Ovary (tissue), 9 donors: ENCODE measurements around the gene NEU2. TPM values are rescaled to one million over a fixed set of nuclear protein-coding genes. Genes with fewer than 3 reads are reported as not detected.

Experiments
- DNase-seq, 5 donors: peaks; one replicate each; pipeline ENCODE4 v3.0.0-alpha.2; 2019 to 2020
- H3K27ac ChIP-seq, 2 donors: fragments of 200-600 bp; one replicate each; pipeline versions ENCODE4 v1.5.1 to v1.8.0; 2019 to 2022
- H3K27me3 ChIP-seq: fragments of 200-600 bp; one replicate; pipeline ENCODE4 v1.8.0; 2022
- H3K36me3 ChIP-seq: fragments of 200-600 bp; sonication (generic); one replicate; pipeline ENCODE4 v1.5.1; 2019
- H3K4me1 ChIP-seq: one replicate; pipeline ENCODE4 v1.8.1; 2013; ENCODE audit warnings: mild to moderate bottlenecking, moderate library complexity; ENCODE audit not compliant: insufficient read depth
- H3K4me3 ChIP-seq: fragments of 200-600 bp; sonication (generic); one replicate; pipeline ENCODE4 v1.5.1; 2017
- H3K9me3 ChIP-seq, 2 donors: fragments of 200-600 bp in 1 of 2; sonication (generic) in 1 of 2; one replicate each; pipeline versions ENCODE4 v1.5.1 to v1.8.1; 2013 to 2019; ENCODE audit warnings: mild to moderate bottlenecking in 1 of 2, moderate library complexity in 1 of 2
- EP300 ChIP-seq: sonication (generic); formaldehyde crosslinking; IDR thresholded peaks from one replicate; pipeline ENCODE4 v1.6.1; 2017; ENCODE audit warnings: antibody characterized with exemption
- POLR2A ChIP-seq: fragments of 450-650 bp; IDR thresholded peaks from one replicate; pipeline ENCODE4 v1.6.1; 2017; ENCODE audit warnings: antibody characterized with exemption, mild to moderate bottlenecking, moderate library complexity
- WGBS, 3 donors: extraction: QIAGEN DNeasy Blood & Tissue Kit in 1 of 3; methylation state at CpG; one replicate each; pipeline versions ENCODE4 v1.1.5 to v1.1.7; 2013 to 2017; 5-methylcytosine and 5-hydroxymethylcytosine counted together
- intact Hi-C, 4 donors: fragments of 100-400 bp; cut with DNase I; formaldehyde crosslinking; loops; one replicate each; pipeline versions ENCODE4 v1.11.0 to v1.15.1; 2022 to 2023
- polyA plus RNA-seq, 2 donors: library from polyadenylated mRNA; stranded (reverse); fragments of 200-250 nt in 1 of 2; fragments of 350-450 nt in 1 of 2; fragmentation: Illumina TruSeq in 1 of 2; extraction: RNeasy Lipid Tissue Mini Kit (QIAGEN cat#74804) in 1 of 2; gene quantifications; one replicate each; pipeline ENCODE4 v1.2.3, GENCODE V29; 2013 to 2014
- total RNA-seq, 7 donors: library from RNA; depleted of rRNA in 2 of 7; stranded (reverse); fragments of >200 nt in 2 of 7; fragmentation: NEBNext Ultra II Directional in 3 of 7; extraction: Animal tissue kit (Norgen Biotek cat#: 25700) in 3 of 7; gene quantifications; one replicate each; pipeline versions ENCODE4 v1.1.0 to v1.2.4, GENCODE V29; 2016 to 2023
- TF ChIP-seq, protein P1 (sequence below), 3 donors: fragments of 450-650 bp in 2 of 3; fragments of 200-600 bp in 1 of 3; IDR thresholded peaks; one replicate each; pipeline versions ENCODE4 v1.5.1 to v1.8.0; 2016 to 2022; ENCODE audit warnings: antibody characterized with exemption in 3 of 3, mild to moderate bottlenecking in 1 of 3
- donor health status: DM: no; HTN: no; CAD: no; lungs with moderate emphysema.
- donor health status: DM: no; HTN: no; CAD: no.
- donor health status: Bipolar disorder and iron deficiency.
- donor health status: DM: yes; HTN: yes; CAD: no.
- donor health status: DM: no; HTN: no; CAD: no.
- donor health status: DM: yes; HTN: yes; CAD: no.

Gene NEU2
- total and polyA plus RNA-seq, 9 donors = not detected

DNA sequence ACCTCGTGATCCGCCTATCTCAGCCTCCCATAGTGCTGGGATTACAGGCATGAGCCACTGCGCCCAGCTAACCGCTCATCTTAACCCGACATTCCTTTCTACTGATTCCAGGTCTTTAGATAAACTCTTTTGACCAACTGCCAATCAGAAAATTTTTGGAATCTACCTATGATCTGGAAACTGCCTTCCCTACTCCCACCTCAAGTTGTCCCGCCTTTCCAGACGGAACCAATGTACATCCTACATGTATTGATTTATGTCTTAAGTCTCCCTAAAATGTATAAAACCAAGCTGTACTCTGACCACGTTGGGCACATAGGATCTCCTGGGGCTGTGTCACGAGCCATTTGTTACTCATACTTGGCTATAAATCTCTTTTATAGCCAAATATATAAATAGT is 3.2 kb upstream of the NEU2 start:
- Histone ChIP-seq H3K27ac (no peak overlapping the region), H3K4me3 (no peak overlapping the region), H3K27me3 (no peaks in the 10 kb centered on the region), H3K36me3 (no peaks in the 10 kb centered on the region), H3K9me3 (no peaks in the 10 kb centered on the region), H3K4me1 (no peaks in the 10 kb centered on the region)
- DNase-seq = no peak
- TF ChIP-seq EP300 (no peak), POLR2A (no peak)
- TF ChIP-seq, protein P1, sequence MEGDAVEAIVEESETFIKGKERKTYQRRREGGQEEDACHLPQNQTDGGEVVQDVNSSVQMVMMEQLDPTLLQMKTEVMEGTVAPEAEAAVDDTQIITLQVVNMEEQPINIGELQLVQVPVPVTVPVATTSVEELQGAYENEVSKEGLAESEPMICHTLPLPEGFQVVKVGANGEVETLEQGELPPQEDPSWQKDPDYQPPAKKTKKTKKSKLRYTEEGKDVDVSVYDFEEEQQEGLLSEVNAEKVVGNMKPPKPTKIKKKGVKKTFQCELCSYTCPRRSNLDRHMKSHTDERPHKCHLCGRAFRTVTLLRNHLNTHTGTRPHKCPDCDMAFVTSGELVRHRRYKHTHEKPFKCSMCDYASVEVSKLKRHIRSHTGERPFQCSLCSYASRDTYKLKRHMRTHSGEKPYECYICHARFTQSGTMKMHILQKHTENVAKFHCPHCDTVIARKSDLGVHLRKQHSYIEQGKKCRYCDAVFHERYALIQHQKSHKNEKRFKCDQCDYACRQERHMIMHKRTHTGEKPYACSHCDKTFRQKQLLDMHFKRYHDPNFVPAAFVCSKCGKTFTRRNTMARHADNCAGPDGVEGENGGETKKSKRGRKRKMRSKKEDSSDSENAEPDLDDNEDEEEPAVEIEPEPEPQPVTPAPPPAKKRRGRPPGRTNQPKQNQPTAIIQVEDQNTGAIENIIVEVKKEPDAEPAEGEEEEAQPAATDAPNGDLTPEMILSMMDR (IDR thresholded peaks at IDR 0.05) = no peak
- intact Hi-C loops = no loop called here
- WGBS, 3 donors = 87 to 92% (median 91%) methylated on average over 9 of the region's 9 CpGs

DNA sequence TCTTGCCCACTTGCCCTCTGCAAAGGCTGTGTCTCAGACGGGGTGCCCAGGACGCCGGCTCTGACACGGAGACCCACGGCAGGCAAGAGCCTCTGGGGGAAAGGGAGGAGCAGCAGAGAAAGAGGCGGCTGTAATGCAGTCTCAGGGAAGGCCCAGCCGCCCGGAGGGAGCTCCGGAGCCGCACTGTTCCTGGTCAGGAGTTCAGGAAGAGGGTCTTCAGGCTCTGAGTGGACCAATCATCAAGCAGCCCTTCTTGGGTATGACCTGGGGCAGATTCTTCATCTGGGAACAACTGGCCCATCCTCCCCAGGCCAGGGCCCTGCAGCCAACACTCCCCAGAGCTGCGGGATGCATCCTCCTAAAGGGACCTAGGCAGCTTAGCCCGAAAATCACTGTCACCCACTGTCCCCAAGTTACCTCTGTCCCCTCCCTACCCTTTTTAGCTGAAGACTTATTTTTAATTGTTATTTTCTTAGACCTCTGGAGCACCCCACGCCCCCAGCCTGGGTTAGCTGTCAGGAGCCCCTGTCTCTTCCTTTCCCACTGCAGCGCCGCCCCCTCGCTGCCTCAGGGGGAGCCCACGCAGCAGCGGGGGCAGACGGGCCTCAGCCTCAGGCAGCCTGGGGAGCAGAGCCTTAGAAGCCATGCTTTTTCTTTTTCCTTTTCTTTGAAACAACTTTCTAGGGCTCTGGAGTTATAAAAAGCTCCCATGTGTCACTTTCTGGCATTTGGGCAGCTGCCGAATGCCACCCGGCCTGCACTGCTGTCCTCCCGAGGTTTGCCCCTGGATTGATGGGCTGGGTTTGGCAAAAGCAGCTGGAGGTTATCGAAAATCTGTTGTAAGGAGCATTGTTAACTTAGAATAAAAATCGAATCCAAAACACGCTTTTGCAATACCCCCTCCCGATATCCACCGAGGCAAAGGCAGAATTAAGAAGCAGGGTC is 644 bp upstream of the NEU2 start:
- Histone ChIP-seq H3K4me1 (no peaks in the 10 kb centered on the region), H3K4me3 (no peak overlapping the region), H3K27ac (no peak overlapping the region), H3K36me3 (no peaks in the 10 kb centered on the region), H3K9me3 (no peaks in the 10 kb centered on the region), H3K27me3 (no peaks in the 10 kb centered on the region)
- TF ChIP-seq, protein P1 (IDR thresholded peaks at IDR 0.05) = no peak
- TF ChIP-seq POLR2A (no peak), EP300 (no peak)
- intact Hi-C loops = no loop called here
- 69 to 70% (median 69%) methylated on average over 27 of the region's 27 CpGs for WGBS, 3 donors
- DNase-seq = no peak

DNA sequence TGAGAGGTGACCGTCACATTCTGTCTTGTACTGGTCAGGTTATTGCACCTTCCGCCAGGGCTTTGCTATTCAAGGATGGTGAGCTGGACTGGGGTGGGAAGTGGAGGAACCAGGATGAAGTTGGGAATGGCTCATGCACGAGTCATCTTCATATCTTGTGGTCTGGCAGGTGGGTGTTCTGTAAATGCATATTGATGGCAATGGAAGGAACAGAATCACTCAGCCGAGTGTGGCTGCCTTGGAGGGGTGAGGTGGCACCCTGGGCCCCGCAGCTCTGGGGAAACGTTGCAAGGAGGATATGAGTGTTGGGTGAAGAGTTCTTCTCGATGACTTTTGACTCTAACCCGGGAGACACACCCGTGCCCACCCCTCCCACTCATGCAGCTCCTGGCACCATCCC is 1.2 kb downstream of the NEU2 start:
- H3K9me3 ChIP-seq = no peaks in the 10 kb centered on the region
- DNase-seq = no peak
- no peak overlapping the region for H3K27ac ChIP-seq
- intact Hi-C loops = no loop called here
- H3K4me3 ChIP-seq = no peak overlapping the region
- H3K27me3 ChIP-seq = no peaks in the 10 kb centered on the region
- H3K4me1 ChIP-seq = no peaks in the 10 kb centered on the region
- WGBS, 3 donors = 77 to 84% (median 80%) methylated on average over 9 of the region's 9 CpGs
- H3K36me3 ChIP-seq = no peaks in the 10 kb centered on the region
- TF ChIP-seq, protein P1 (IDR thresholded peaks at IDR 0.05) = no peak

DNA sequence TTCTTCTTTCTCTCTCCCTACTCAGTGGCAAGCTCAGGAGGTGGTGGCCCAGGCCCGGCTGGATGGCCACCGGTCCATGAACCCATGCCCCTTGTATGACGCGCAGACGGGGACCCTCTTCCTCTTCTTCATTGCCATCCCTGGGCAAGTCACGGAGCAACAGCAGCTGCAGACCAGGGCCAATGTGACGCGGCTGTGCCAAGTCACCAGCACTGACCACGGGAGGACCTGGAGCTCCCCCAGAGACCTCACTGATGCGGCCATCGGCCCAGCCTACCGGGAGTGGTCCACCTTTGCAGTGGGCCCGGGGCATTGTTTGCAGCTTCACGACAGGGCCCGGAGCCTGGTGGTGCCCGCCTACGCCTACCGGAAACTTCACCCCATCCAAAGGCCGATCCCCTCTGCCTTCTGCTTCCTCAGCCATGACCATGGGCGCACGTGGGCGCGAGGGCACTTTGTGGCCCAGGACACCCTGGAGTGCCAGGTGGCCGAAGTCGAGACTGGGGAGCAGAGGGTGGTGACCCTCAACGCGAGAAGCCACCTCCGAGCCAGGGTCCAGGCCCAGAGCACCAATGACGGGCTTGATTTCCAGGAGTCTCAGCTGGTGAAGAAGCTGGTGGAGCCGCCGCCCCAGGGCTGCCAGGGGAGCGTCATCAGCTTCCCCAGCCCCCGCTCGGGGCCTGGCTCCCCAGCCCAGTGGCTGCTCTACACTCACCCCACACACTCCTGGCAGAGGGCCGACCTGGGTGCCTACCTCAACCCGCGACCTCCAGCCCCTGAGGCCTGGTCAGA is 1.8 kb downstream of the NEU2 start:
- no peaks in the 10 kb centered on the region for H3K27me3 ChIP-seq
- H3K4me3 ChIP-seq = no peak overlapping the region
- no peaks in the 10 kb centered on the region for H3K9me3 ChIP-seq
- H3K36me3 ChIP-seq = no peaks in the 10 kb centered on the region
- intact Hi-C loops = no loop called here
- H3K4me1 ChIP-seq = no peaks in the 10 kb centered on the region
- TF ChIP-seq, protein P1 (IDR thresholded peaks at IDR 0.05) = no peak
- no peak for TF ChIP-seq POLR2A
- TF ChIP-seq EP300 = no peak
- no peak for DNase-seq
- 93 to 95% (median 94%) methylated on average over 35 to 37 of the region's 37 CpGs for WGBS, 3 donors
- H3K27ac ChIP-seq = no peak overlapping the region
